HG02970 (cell line): Measurements from ENCODE around the gene LBP.
"Not testable (repeated sequence)": the region's sequence is repeated elsewhere in the genome, so short reads cannot be mapped to it uniquely, and the experiment has no call there.

ENCODE experiments used
- ATAC-seq: cut with Tn5 transposase; IDR thresholded peaks from one replicate; pipeline ENCODE4 v1.9.1; 2021; ENCODE audit warnings: mild to moderate bottlenecking, moderate library complexity, moderate number of reproducible peaks; ENCODE audit not compliant: unreplicated experiment, low FRiP score

LBP gene

DNA sequence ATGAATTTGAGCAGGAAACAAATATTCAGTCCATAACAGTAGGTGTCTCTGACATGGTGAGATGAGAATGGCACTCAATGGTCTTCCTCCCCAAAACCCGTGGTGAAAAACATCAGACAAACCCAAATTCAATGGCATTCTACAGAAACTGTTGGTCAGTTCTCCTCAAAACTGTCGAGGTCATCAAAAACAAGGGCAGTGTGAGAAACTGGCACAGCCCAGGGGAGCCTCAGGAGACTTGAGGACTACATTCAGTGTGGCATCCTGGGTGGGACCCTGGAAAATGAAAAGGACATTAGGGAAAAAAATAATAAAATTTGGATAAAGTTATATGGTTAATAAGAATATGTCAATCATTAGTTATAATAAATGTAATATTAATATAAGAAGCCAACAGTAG lies 40.6 kb downstream of the LBP start:
- no peak for ATAC-seq

DNA sequence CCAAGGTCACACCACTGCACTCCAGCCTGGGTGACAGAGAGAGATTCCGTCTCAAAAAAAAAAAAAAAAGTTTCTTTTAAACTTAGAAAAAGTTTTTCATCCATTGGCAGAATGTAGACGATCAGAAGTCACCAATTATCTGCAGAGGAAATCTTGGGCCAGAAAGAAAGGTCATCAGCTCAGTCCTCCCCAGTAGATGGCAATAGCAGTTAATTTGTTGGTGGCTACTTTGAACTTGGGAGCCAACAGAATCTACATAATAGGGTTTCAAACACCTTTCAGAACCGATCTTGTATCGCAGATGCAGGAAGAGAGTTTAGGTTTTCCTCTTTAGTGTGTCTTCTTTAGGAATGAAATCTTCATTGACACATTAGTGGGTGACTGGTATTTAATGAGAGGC lies 41.7 kb downstream of the LBP start:
- ATAC-seq: no peak

DNA sequence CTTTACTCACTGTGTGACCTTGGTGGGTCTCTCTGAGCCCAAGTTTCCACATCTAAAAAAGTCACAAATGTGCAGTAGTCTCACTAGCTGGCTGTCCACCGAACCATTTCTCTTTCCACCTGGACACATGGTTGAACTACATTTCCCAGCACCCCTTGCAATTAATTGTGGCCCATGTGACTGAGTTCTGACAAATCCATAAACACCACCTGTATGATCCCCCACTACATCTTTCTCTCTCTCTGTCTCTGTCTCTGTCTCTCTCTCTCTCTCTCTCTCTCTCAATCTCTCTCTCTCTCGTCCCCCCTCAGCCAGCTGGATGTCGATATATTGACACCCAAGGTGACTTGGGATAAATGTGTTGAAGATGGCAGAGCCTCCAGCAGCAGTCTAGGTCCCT lies 46.1 kb downstream of the LBP start:
- ATAC-seq: no peak

DNA sequence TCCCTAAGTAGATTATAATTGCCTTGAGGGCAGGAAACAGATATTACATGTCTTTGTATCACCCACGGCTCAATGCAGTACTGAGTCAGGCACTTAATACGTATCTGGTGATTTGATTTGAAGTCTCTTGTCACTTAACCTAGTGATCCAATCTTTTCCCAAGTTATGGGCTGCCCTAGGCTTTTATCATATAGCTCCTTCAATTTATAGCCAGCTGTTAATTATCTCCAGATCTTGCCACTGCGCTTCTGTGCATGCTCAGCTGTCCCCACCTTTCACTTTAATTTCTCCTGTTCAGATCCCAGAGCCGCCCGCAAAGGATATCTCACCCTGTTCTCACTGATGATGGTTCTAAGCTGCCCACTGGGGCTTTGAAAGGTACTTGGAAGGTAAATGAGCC lies 47.0 kb downstream of the LBP start:
- no peak for ATAC-seq

- no peak for ATAC-seq
Observed at GRCh38 chr20:38395165-38395564, 48.9 kb downstream of the LBP start.

- not testable (repeated sequence) for ATAC-seq
Observed at GRCh38 chr20:38395751-38396395, 49.6 kb downstream of the LBP start.

GRCh38 chr20:38402089-38402488 lies 55.8 kb downstream of the LBP start:
- ATAC-seq: no peak

DNA sequence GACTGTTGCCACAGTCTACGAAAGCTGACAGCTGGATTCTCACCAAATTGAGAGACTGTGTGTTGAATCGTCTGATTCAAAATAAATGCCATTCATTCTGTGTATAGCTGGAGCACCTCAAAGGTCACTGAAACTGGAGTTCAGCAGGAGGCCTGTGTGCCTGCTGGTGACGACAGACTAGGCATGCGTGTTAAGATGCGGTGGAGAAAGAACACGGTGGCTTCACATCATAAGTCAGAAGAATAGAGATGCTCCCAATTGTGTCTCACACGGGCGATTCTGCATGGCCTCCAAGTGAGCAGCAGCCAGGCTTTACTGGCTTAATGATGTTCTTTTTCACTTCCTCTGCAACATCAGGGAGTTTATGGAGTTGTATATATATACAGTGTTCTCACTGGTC lies 56.5 kb downstream of the LBP start:
- no peak for ATAC-seq

DNA sequence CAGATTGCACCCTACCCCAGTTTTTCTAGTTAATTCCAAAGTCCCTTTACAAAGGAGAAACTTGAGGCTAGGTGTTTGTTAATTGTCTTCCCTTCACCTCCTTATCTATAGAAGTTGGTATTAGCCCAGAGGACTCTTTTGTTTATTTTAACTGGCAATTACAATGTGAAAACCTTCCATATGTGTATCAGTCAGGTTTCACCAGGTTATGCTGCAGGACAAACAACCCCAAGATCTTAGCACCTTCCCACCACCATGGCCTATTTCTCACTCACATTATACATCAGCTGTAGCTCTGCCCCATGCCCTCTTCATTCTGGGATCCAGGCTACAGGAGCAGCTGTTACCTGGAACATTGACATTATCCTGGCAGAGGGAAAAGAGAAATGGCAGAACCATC lies 57.7 kb downstream of the LBP start:
- no peak for ATAC-seq

- no peak for ATAC-seq
Observed at GRCh38 chr20:38405132-38405531, 58.9 kb downstream of the LBP start.

- ATAC-seq: no peak
Observed at GRCh38 chr20:38406476-38406875, 60.2 kb downstream of the LBP start.

DNA sequence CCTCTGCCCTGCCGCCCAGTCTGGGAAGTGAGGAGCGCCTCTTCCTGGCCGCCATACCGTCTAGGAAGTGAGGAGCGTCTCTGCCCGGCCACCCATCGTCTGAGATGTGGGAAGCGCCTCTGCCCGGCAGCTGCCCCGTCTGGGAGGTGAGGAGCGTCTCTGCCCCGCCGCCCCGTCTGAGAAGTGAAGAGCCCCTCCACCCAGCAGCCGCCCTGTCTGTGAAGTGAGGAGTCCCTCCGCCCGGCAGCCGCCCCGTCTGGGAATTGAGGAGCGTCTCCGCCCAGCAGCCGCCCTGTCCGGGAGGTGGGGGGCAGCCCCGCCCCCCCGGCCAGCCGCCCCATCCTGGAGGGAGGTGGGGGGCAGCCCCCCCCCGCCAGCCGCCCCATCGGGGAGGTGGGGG lies 61.0 kb downstream of the LBP start:
- no peak for ATAC-seq

DNA sequence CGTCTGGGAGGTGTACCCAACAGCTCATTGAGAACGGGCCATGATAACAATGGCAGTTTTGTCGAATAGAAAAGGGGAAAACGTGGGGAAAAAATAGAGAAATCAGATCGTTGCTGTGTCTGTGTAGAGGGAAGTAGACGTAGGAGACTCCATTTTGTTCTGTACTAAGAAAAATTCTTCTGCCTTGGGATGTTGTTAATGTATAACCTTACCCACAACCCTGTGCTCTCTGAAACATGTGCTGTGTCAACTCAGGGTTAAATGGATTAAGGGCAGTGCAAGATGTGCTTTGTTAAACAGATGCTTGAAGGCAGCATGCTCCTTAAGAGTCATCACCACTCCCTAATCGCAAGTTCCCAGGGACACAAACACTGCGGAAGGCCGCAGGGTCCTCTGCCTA lies 61.5 kb downstream of the LBP start:
- not testable (repeated sequence) for ATAC-seq

DNA sequence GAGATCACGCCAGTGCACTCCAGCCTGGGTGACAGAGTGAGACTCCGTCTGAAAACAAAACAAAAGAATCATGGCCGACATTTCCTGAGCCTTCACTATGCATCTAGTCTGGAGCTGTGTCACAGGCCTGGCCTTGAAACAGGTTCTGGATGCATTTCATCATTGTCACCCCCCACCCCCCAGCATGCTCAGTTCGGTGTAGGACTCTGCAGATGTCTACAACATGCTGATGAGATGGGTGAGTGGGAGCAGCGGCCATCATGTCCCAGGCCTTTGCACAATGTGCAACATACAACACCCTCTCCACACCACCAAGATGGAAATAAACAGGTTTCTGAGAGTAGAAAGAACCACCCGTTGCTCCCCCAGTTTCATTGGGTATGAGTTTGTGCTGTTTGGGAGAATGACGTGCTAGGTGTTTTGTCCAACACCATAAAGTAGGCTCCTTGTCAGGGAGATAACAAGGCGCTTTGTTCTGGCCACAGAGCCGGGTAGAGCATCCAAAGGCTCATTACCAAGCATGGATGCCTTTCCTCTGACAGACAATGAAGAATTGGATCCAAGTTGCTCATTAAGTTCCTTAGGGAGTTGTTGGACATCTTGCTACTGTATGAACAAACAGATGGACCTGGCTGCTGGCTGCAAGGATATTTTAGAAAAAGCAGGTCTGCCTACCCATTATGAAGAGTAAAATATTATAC lies 66.7 kb downstream of the LBP start:
- ATAC-seq: no peak

GRCh38 chr20:38414769-38415450 lies 68.6 kb downstream of the LBP start:
- no peak for ATAC-seq

- ATAC-seq: no peak
Observed at GRCh38 chr20:38418509-38419204, 72.4 kb downstream of the LBP start.

- ATAC-seq: no peak
Observed at GRCh38 chr20:38420388-38421085, 74.3 kb downstream of the LBP start.

- no peak for ATAC-seq
Observed at GRCh38 chr20:38421915-38422314, 75.6 kb downstream of the LBP start.

- ATAC-seq: no peak
Observed at GRCh38 chr20:38423541-38423940, 77.3 kb downstream of the LBP start.

DNA sequence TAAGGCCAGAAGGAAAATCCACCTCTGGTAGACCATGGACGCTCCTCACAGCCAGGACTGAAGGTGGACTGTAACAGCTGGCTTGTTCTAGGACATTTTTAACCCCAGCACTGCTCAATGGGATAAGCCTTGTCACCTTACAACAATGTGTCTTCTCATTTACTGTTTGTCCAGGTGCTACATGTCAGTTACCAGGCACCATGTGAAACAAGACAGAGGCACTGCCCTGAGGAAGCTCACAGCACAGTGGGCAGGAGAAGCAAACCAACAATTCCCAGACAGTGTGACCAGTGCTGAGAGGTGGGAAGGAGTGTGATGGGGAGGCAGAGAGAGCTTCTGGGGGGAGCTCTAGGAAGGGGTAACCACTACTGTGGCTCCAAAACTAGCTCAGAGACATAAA lies 78.1 kb downstream of the LBP start:
- no peak for ATAC-seq
